B cell (primary cell): Measurements from ENCODE around the gene DMRT1. TPM values are rescaled to one million over a fixed set of nuclear protein-coding genes. Genes with fewer than 3 reads are reported as not detected.

Experiments
- ATAC-seq: fragments of 200-7000 bp; cut with Tn5 transposase; one replicate; pipeline ENCODE4 v1.10.0; 2021; ENCODE audit warnings: low read depth, mild to moderate bottlenecking, moderate number of reproducible peaks, moderate library complexity
- CTCF ChIA-PET: fragments of 350-600 bp; sonication (Branson Sonifier 250); formaldehyde crosslinking; loops from one replicate; lab custom pipeline; 2021; ENCODE audit warnings: antibody characterized with exemption, inconsistent platforms; lab: Charles Lee
- POLR2A ChIA-PET: fragments of 350-600 bp; sonication (Branson Sonifier 250); formaldehyde crosslinking; loops from one replicate; lab custom pipeline; 2021; ENCODE audit warnings: antibody characterized with exemption; lab: Charles Lee
- DNase-seq: peaks from one replicate; pipeline ENCODE4 v3.0.0; 2013
- H2AFZ ChIP-seq: 2 replicates; pipeline ENCODE4 v1.6.1; 2012; ENCODE audit warnings: mild to moderate bottlenecking, low read depth, low read length; ENCODE audit not compliant: insufficient read depth, poor library complexity, severe bottlenecking
- H3K27ac ChIP-seq, 2 donors: 1 replicate in 1 of 2; 2 replicates in 1 of 2; pipeline ENCODE4 v1.5.1; 2012 to 2013; ENCODE audit warnings: low read length in 2 of 2, mild to moderate bottlenecking in 2 of 2, moderate library complexity in 1 of 2
- H3K27me3 ChIP-seq, 4 experiments: fragments of 200-600 bp in 1 of 4; sonication (generic) in 1 of 4; replicated peaks in 1 of 4; 1 replicate in 2 of 4; 2 replicates in 2 of 4; pipeline versions ENCODE4 v1.6.1 to v1.7.0; 2013 to 2016; ENCODE audit warnings: low read length in 3 of 4, mild to moderate bottlenecking in 2 of 4, mixed read lengths in 1 of 4, moderate library complexity in 1 of 4; ENCODE audit not compliant: insufficient read depth in 4 of 4, control insufficient read depth in 3 of 4; ENCODE audit errors: control extremely low read depth in 1 of 4
- H3K36me3 ChIP-seq, 2 experiments: replicated peaks in 1 of 2; 1 replicate in 1 of 2; 2 replicates in 1 of 2; pipeline versions ENCODE4 v1.6.1 to v1.7.1; 2013; ENCODE audit warnings: low read length in 1 of 2; ENCODE audit not compliant: insufficient read depth in 2 of 2, control insufficient read depth in 1 of 2; ENCODE audit errors: control extremely low read depth in 1 of 2, extremely low read depth in 1 of 2
- H3K4me1 ChIP-seq, 2 donors: fragments of 200-600 bp in 1 of 2; sonication (generic) in 1 of 2; 1 replicate in 1 of 2; 2 replicates in 1 of 2; pipeline versions ENCODE4 v1.5.1 to v1.6.1; 2013 to 2017; ENCODE audit warnings: low read length in 2 of 2; ENCODE audit not compliant: control insufficient read depth in 2 of 2, insufficient read depth in 2 of 2
- H3K4me2 ChIP-seq: replicated peaks from 2 replicates; pipeline ENCODE3; 2012; ENCODE audit warnings: mild to moderate bottlenecking, low read depth, low read length; ENCODE audit not compliant: poor library complexity, severe bottlenecking
- H3K4me3 ChIP-seq, 5 experiments: fragments of 200-600 bp in 1 of 5; sonication (generic) in 1 of 5; 1 replicate in 3 of 5; 2 replicates in 2 of 5; pipeline versions ENCODE4 v1.5.1 to v1.7.0; 2011 to 2016; ENCODE audit warnings: low read length in 4 of 5, mild to moderate bottlenecking in 4 of 5, low read depth in 2 of 5, control low read depth in 1 of 5, moderate library complexity in 1 of 5; ENCODE audit not compliant: insufficient read depth in 1 of 5; ENCODE audit errors: control extremely low read depth in 1 of 5, extremely low read depth in 1 of 5
- H3K79me2 ChIP-seq: fragments of 200-600 bp; sonication (generic); one replicate; pipeline ENCODE4 v1.6.0; 2016; ENCODE audit warnings: low read length; ENCODE audit not compliant: control insufficient read depth, insufficient read depth
- H3K9ac ChIP-seq: fragments of 200-600 bp; sonication (generic); 2 replicates; pipeline ENCODE4 v1.6.1; 2017; ENCODE audit warnings: mild to moderate bottlenecking, low read length, moderate library complexity
- H3K9me3 ChIP-seq, 3 donors: one replicate each; pipeline versions ENCODE4 v1.6.1 to v1.7.1; 2013; ENCODE audit warnings: low read length in 2 of 3; ENCODE audit not compliant: control insufficient read depth in 2 of 3, insufficient read depth in 1 of 3; ENCODE audit errors: control extremely low read depth in 1 of 3
- H4K20me1 ChIP-seq: 2 replicates; pipeline ENCODE4 v1.6.0; 2012; ENCODE audit warnings: mild to moderate bottlenecking, low read length; ENCODE audit not compliant: insufficient read depth, control insufficient read depth, poor library complexity, severe bottlenecking
- H3K27ac Mint-ChIP-seq: one replicate; pipeline ENCODE4 v1.8.0; 2021; ENCODE audit warnings: mixed read lengths
- H3K27me3 Mint-ChIP-seq: one replicate; pipeline ENCODE4 v1.8.0; 2021; ENCODE audit warnings: mixed read lengths
- H3K4me1 Mint-ChIP-seq: one replicate; pipeline ENCODE4 v1.8.0; 2021; ENCODE audit warnings: mixed read lengths
- H3K4me3 Mint-ChIP-seq: one replicate; pipeline ENCODE4 v1.8.0; 2021; ENCODE audit warnings: mixed read lengths
- H3K9me3 Mint-ChIP-seq: one replicate; pipeline ENCODE4 v1.8.0; 2022; ENCODE audit warnings: mixed read lengths; ENCODE audit not compliant: insufficient read depth
- EZH2 ChIP-seq: IDR thresholded peaks from 2 replicates; pipeline ENCODE4 v1.6.1; 2012; ENCODE audit warnings: borderline replicate concordance, low read depth, mild to moderate bottlenecking, moderate library complexity, low read length; ENCODE audit not compliant: insufficient read depth, poor library complexity, severe bottlenecking
- WGBS: methylation state at CpG from one replicate; pipeline ENCODE4 v1.1.5; 2013; ENCODE audit warnings: missing lambda C conversion rate; ENCODE audit not compliant: insufficient coverage; 5-methylcytosine and 5-hydroxymethylcytosine counted together
- intact Hi-C: fragments of 100-400 bp; cut with micrococcal nuclease; formaldehyde crosslinking; loops from one replicate; pipeline ENCODE4 v1.10.0; 2022
- polyA plus RNA-seq: library from polyadenylated mRNA; depleted of rRNA; stranded (reverse); fragments of >200 nt; gene quantifications from 2 replicates; pipeline ENCODE4 v1.2.3, GENCODE V29; 2012
- total RNA-seq, 2 donors: library from RNA; stranded (reverse); fragments of 120-200 nt in 1 of 2; gene quantifications; 1 replicate in 1 of 2; 2 replicates in 1 of 2; pipeline versions ENCODE4 v1.2.3 to v1.2.4, GENCODE V29; 2013 to 2022
- TF ChIP-seq, protein P1 (sequence below): fragments of 200-600 bp; IDR thresholded peaks from one replicate; pipeline ENCODE4 v1.8.0; 2022; ENCODE audit warnings: antibody characterized with exemption, mild to moderate bottlenecking

The DMRT1 gene
- total and polyA plus RNA-seq, 2 donors (not counting 1 experiment from before 2014, with no cell fraction given), result not detected

DNA sequence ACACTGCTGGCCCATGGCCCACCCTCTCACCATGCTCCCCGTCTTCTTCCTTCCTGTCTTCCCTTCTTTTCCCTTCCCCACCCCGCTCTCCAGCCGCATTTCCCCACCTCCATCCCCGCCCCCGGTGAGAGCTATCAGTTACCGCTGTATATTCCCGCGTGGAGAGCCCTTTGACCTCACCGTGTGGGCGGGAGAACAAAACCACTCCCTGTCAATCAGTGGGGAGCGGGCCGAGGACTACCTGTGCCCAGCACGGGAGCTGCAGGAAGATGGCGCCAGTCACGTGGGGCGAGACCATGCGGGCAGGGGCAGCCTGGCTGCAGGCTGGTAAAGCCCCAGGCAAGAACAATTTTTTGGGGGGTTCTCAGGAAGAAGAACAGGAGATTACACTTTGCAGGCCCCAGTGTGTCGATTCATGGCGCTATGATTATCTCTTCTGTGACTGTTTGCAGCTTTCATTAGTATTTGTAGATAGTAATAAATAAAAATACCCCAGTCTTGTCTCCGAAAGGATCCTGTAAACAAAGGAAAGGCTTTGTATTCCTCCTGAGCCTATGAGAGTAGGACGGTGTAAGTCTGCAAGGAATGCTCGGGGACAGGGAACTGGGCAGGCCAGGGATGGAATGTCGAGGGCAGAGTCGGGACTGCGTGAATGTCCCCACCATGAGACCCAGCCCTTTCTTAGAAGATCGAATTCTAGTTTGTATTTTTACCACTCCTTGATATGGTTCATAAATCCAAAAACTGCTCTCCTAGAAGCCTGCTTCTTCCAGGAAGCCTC lies 14.8 kb upstream of the DMRT1 start:
- Histone ChIP-seq H3K36me3 (no peaks in the 10 kb centered on the region), H3K9me3 (peaks cover 0 to 5% (median 0%) of the 10 kb centered on the region in 3 donors), H3K9ac (no peak overlapping the region), H3K4me2 (no peak overlapping the region), H3K4me1 (no peaks in the 10 kb centered on the region), H4K20me1 (no peaks in the 10 kb centered on the region), H3K4me3 (no peak overlapping the region), H3K27me3 (no peaks in the 10 kb centered on the region), H3K27ac (no peak overlapping the region), H3K79me2 (no peaks in the 10 kb centered on the region), H2AFZ (no peak overlapping the region)
- intact Hi-C loops, result no loop called here
- Mint-ChIP-seq H3K4me1 (no peaks in the 10 kb centered on the region), H3K27ac (no peak overlapping the region), H3K27me3 (peaks cover 3% of the 10 kb centered on the region), H3K4me3 (no peak overlapping the region), H3K9me3 (no peaks in the 10 kb centered on the region)
- 82% methylated on average over 22 of the region's 26 CpGs for WGBS
- ChIA-PET CTCF (no interaction called here), POLR2A (no interaction called here)
- DNase-seq, result no peak
- TF ChIP-seq, protein P1, sequence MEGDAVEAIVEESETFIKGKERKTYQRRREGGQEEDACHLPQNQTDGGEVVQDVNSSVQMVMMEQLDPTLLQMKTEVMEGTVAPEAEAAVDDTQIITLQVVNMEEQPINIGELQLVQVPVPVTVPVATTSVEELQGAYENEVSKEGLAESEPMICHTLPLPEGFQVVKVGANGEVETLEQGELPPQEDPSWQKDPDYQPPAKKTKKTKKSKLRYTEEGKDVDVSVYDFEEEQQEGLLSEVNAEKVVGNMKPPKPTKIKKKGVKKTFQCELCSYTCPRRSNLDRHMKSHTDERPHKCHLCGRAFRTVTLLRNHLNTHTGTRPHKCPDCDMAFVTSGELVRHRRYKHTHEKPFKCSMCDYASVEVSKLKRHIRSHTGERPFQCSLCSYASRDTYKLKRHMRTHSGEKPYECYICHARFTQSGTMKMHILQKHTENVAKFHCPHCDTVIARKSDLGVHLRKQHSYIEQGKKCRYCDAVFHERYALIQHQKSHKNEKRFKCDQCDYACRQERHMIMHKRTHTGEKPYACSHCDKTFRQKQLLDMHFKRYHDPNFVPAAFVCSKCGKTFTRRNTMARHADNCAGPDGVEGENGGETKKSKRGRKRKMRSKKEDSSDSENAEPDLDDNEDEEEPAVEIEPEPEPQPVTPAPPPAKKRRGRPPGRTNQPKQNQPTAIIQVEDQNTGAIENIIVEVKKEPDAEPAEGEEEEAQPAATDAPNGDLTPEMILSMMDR, result no peak
- TF ChIP-seq EZH2, result no peak
- no peak for ATAC-seq

DNA sequence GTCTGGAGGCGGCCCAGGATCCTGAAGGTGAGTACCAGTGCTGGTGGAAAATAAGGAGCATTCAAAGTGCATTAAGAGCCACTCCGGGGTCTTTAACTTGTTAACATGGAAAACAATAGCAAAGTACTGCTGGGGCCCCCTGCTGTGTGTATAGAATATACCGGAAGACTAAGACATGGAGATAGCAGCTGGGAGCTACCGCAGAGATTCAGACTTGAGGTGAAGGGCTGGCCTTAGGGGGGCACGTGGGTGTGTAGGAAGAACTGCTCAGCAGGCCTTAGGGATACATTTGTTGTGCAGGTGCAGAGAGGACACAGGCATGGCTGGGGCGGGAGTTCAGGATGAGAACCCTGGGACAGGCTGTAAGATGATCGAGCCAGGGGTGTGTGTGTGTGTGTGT lies 1.2 kb upstream of the DMRT1 start:
- H3K36me3 ChIP-seq, result no peaks in the 10 kb centered on the region
- Mint-ChIP-seq H3K4me3 (no peak overlapping the region), H3K27ac (no peak overlapping the region), H3K27me3 (peaks cover 43% of the 10 kb centered on the region), H3K9me3 (no peaks in the 10 kb centered on the region), H3K4me1 (peaks cover 4% of the 10 kb centered on the region)
- H4K20me1 ChIP-seq, result no peaks in the 10 kb centered on the region
- no peaks in the 10 kb centered on the region for H3K79me2 ChIP-seq
- no peak for DNase-seq
- CTCF ChIA-PET, result interaction anchor here (0.6 kb wide), 1 partner anchor 725 kb away, joined by 3 read pairs; no protein-coding TSS in a partner anchor
- POLR2A ChIA-PET, result no interaction called here
- H3K9ac ChIP-seq, result no peak overlapping the region
- intact Hi-C loops, result no loop called here
- TF ChIP-seq EZH2, result no peak
- TF ChIP-seq, protein P1, result no peak
- H3K4me3 ChIP-seq, result no peak overlapping the region
- peaks cover 3 to 18% of the 10 kb centered on the region in 2 donors for H3K4me1 ChIP-seq
- H3K27me3 ChIP-seq, result peaks cover 0 to 38% (median 21%) of the 10 kb centered on the region in 4 experiments
- no peak overlapping the region for H3K4me2 ChIP-seq
- peaks cover 0 to 18% (median 4%) of the 10 kb centered on the region in 3 donors for H3K9me3 ChIP-seq
- H3K27ac ChIP-seq, result no peak overlapping the region
- H2AFZ ChIP-seq, result no peak overlapping the region
- ATAC-seq, result no peak
- WGBS, result 42% methylated on average over 5 of the region's 7 CpGs
